Endometrium (tissue), 2 donors: ENCODE results near the gene HBQ1.
"Not testable (repeated sequence)": the region's sequence is repeated elsewhere in the genome, so short reads cannot be mapped to it uniquely, and the experiment has no call there.

Source experiments
- FAIRE-seq: peaks from 2 replicates; lab custom pipeline; 2012; peaks lifted over from hg19 to GRCh38; lab: Jason Lieb, UNC
- donor health status: control.
- donor health status: control.

The HBQ1 gene

GRCh38 chr16:211631-212180 is 31.4 kb downstream of the HBQ1 start:
- not testable (repeated sequence) for FAIRE-seq

- no peak for FAIRE-seq
Measured at GRCh38 chr16:212999-213398, 32.7 kb downstream of the HBQ1 start.

GRCh38 chr16:220021-220420 is 39.8 kb downstream of the HBQ1 start:
- FAIRE-seq: no peak

- FAIRE-seq: no peak
Measured at GRCh38 chr16:228151-228851, 48.0 kb downstream of the HBQ1 start.

- FAIRE-seq: no peak
Measured at GRCh38 chr16:228852-229730, 48.8 kb downstream of the HBQ1 start, which contains the start of gene LUC7L. Gene LUC7L (minus strand): TSS chr16:229449. CDS start chr16:229339, 110 bp downstream.

GRCh38 chr16:229731-230281 is 49.5 kb downstream of the HBQ1 start:
- FAIRE-seq: no peak

- not testable (repeated sequence) for FAIRE-seq
Measured at GRCh38 chr16:230351-230750, 50.1 kb downstream of the HBQ1 start.
